GM13977 (cell line): ENCODE results near the gene PRKAR1B.
"Not testable (repeated sequence)": the region's sequence is repeated elsewhere in the genome, so short reads cannot be mapped to it uniquely, and the experiment has no call there.

ENCODE experiments used
- DNase-seq: peaks from one replicate; pipeline ENCODE4 v3.0.0; 2012; ENCODE audit warnings: low spot score
- in situ Hi-C: fragments of 300-500 bp; cut with MboI; formaldehyde crosslinking; loops from one replicate; pipeline ENCODE4 v1.12.0; 2022; ENCODE audit warnings: low sequenced_read_pairs, low pct_unique_long_range_greater_than_20kb, mixed read lengths, inconsistent platforms; ENCODE audit not compliant: unreplicated experiment
- TF ChIP-seq, protein P1 (sequence below): IDR thresholded peaks from 2 replicates; pipeline ENCODE4 v1.5.1; 2012; ENCODE audit warnings: mild to moderate bottlenecking, control low read depth; ENCODE audit not compliant: insufficient read depth; ENCODE audit errors: extremely low read depth, missing control alignments

The PRKAR1B gene

DNA sequence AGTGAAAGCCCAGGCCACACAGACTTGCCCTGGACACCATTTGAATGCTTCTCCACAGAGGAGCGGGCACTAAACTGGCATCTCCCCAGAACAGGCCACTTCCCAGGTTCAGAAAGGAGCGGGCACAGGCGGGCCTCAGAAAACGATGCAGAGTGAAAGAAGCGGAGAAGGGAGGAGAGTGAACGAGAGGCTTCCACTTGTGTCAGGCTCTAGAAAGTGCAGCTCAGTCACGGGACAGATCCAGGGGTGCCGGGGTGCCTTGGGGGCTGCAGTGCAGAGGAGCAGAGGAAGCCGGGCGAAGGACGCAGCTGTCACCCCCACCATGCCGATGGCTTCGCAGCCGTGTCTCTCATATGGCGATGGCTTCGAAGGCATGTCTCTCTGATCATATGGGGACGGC lies 26.1 kb upstream of the PRKAR1B start:
- in situ Hi-C loops = no loop called here
- DNase-seq = no peak
- TF ChIP-seq, protein P1, sequence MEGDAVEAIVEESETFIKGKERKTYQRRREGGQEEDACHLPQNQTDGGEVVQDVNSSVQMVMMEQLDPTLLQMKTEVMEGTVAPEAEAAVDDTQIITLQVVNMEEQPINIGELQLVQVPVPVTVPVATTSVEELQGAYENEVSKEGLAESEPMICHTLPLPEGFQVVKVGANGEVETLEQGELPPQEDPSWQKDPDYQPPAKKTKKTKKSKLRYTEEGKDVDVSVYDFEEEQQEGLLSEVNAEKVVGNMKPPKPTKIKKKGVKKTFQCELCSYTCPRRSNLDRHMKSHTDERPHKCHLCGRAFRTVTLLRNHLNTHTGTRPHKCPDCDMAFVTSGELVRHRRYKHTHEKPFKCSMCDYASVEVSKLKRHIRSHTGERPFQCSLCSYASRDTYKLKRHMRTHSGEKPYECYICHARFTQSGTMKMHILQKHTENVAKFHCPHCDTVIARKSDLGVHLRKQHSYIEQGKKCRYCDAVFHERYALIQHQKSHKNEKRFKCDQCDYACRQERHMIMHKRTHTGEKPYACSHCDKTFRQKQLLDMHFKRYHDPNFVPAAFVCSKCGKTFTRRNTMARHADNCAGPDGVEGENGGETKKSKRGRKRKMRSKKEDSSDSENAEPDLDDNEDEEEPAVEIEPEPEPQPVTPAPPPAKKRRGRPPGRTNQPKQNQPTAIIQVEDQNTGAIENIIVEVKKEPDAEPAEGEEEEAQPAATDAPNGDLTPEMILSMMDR = no peak

- in situ Hi-C loops, DNase-seq: not testable (repeated sequence)
Observed at GRCh38 chr7:752256-752655, 25.2 kb upstream of the PRKAR1B start.

DNA sequence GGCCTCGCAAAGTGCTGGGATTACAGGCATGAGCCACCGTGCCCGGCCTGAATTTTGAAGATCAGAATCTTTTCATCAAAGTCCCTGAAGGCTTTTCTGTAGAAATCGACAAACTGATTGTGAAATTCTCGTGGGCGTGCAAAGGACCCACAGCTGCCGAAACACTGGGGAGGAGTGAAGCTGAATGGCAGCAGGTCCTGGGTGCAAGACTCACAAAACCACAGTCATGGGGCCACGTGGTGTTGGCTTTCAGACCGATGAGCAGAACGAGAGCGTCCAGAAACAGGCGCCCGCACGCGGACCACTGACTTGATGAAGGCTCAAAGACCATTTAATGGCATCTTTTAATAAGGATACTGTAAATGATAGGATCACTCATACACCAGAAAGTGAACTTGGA lies 24.7 kb upstream of the PRKAR1B start:
- in situ Hi-C loops = no loop called here
- no peak for DNase-seq
- TF ChIP-seq, protein P1 = no peak

DNA sequence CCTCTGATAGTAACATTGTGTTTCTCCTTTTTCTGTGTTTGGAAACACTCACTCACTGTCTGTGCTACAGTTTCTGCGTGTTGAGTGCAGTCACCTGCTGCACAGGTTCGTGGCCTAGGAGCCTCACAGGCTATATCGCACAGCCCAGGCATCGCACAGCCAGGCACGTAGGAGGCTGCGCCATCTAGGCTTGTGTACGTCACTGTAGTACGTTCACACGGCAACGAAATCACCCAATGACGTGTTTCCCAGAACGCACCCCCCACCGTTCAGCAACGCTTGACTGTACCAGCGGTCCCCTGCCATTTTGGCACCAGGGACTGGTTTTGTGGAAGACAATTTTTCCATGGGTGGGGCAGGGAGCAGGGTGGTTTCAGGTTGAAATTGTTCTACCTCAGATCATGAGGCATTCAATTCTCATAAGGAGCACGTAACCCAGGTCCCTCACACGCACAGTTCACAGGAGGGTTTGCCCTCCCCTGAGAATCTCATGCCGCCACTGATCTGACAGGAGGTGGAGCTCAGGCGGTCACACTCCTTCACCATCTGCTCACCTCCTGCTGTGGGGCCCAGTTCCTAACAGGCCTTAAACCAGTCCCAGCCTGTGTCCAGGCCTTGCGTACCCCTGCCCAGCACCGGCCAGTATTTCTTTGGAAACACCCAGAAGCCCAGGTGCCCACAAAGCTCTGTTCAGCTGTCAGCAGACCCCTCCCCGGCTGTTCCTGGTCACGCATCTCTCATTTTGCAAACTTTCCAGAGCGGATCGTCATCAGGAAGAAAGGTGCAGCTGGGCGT lies 23.2 kb upstream of the PRKAR1B start:
- in situ Hi-C loops = no loop called here
- TF ChIP-seq, protein P1 = no peak
- DNase-seq = no peak

- DNase-seq = no peak
- TF ChIP-seq, protein P1 = no peak
- in situ Hi-C loops = no loop called here
Observed at GRCh38 chr7:749140-749551, 22.1 kb upstream of the PRKAR1B start.

DNA sequence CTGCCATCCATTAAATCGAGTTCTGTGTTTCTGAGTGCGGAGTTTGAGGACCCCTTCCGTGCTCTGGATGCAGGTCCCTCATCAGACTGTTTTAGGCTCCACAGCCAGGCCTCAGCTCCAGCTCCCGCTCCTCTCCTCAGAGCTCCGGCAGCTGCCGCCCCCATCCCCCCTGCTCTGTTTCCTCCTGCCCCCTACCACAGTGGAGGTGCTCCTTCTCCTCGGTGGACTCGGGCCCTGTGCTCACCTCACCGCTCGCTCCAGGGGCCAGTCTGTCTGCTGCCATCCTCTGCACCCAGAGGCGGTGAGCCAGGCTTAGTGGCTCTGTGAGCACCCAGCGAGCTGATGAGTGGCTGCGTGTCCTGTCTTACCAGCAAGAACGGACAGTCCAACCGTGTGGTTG lies 21.4 kb upstream of the PRKAR1B start:
- DNase-seq = no peak
- TF ChIP-seq, protein P1 = no peak
- in situ Hi-C loops = no loop called here

DNA sequence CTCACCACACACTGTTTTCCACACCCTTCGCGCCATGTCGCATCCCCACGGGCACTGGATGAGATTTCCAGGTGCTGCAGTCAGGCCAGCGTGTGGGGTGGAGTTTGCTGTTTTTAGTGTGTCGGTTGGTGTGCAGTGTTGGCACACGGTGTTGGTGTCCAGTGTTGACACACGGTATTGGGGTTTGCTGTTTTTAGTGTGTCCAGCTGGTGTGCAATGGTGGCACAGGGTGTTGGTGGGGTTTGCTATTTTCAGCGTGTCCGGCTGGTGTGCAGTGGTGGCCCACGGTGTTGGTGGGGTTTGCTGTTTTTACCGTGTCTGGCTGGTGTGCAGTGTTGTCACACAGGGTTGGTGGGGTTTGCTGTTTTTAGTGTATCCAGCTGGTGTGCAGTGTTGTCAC lies 20.1 kb upstream of the PRKAR1B start:
- TF ChIP-seq, protein P1 = no peak
- in situ Hi-C loops = no loop called here

More for the DNA sequence above, 20.1 kb upstream of the PRKAR1B start:
- DNase-seq = no peak
